Epithelial cell of proximal tubule (primary cell): ENCODE data around the gene ANXA7. TPM values are rescaled to one million over a fixed set of nuclear protein-coding genes. Genes with fewer than 3 reads are reported as not detected.

ENCODE experiments used
- total RNA-seq: library from RNA; depleted of rRNA; stranded (reverse); fragments of >200 nt; gene quantifications from 2 replicates; pipeline ENCODE4 v1.2.3, GENCODE V29; 2015

The ANXA7 gene
- total RNA-seq, 1 donor from 2014 or later, result 95.9 TPM

Other genes with a start within 250 kb of the ANXA7 start
- gene ECD, start 246.1 kb downstream of the ANXA7 start, total RNA-seq, result 26.0 and 38.8 TPM in 2 replicates
- 4.3 and 8.4 TPM in 2 replicates for gene FAM149B1, start 245.9 kb downstream of the ANXA7 start, total RNA-seq
- 69.0 and 96.4 TPM in 2 replicates for gene DNAJC9, start 166.8 kb downstream of the ANXA7 start, total RNA-seq
- gene MRPS16, start 161.4 kb downstream of the ANXA7 start, total RNA-seq, result 51.1 and 86.9 TPM in 2 replicates
- gene CFAP70, start 55.2 kb downstream of the ANXA7 start, total RNA-seq, result 0.14 and 0.98 TPM in 2 replicates
- gene MSS51, start 19.5 kb upstream of the ANXA7 start, total RNA-seq, result 0.80 and 1.1 TPM in 2 replicates
- gene PPP3CB, start 82.0 kb upstream of the ANXA7 start, total RNA-seq, result 15.5 and 21.9 TPM in 2 replicates
- 13.7 and 17.2 TPM in 2 replicates for gene USP54, start 177.3 kb upstream of the ANXA7 start, total RNA-seq
- gene MYOZ1, start 227.4 kb upstream of the ANXA7 start, total RNA-seq, result 1.1 TPM in 1 of 2 replicates, not detected in the other
- not detected in 2 replicates for gene SYNPO2L, start 242.0 kb upstream of the ANXA7 start, total RNA-seq